A549 (cell line): ENCODE data around the gene RNU4-1. TPM values are rescaled to one million over a fixed set of nuclear protein-coding genes. Genes with fewer than 3 reads are reported as not detected.

Source experiments
- ATAC-seq, 2 experiments: fragments of 200-7000 bp in 1 of 2; fragments of >200 bp in 1 of 2; cut with Nextera tagmentation in 1 of 2; cut with Tn5 transposase in 1 of 2; 3 replicates each; pipeline versions ENCODE4 v1.8.0 to v1.9.1; 2018 to 2020; ENCODE audit warnings: mild to moderate bottlenecking in 1 of 2, moderate library complexity in 1 of 2
- CTCF ChIA-PET: fragments of 300-600 bp; sonication (Branson Sonifier 250); formaldehyde crosslinking; extraction: SDS; loops from one replicate; lab custom pipeline; 2021; ENCODE audit warnings: antibody characterized with exemption, inconsistent platforms; lab: Yijun Ruan, JAX
- POLR2A ChIA-PET: fragments of 350-600 bp; formaldehyde crosslinking; extraction: SDS; loops from one replicate; lab custom pipeline; 2021; ENCODE audit warnings: antibody characterized with exemption, inconsistent platforms; lab: Yijun Ruan, JAX
- DNase-seq, 2 experiments: peaks; one replicate each; pipeline versions ENCODE4 v3.0.0 to v3.0.0-alpha.2; 2011 to 2016; ENCODE audit warnings: low read depth in 1 of 2, low spot score in 1 of 2
- FAIRE-seq: peaks from 2 replicates; lab custom pipeline; 2011; peaks lifted over from hg19 to GRCh38; lab: Jason Lieb, UNC
- H3K27ac ChIP-seq, 2 experiments: fragments of >200 bp; sonication (Bioruptor Twin); formaldehyde crosslinking; 3 replicates each; pipeline ENCODE4 v1.5.1; 2016 to 2017
- H3K4me1 ChIP-seq: fragments of >200 bp; sonication (Bioruptor Twin); formaldehyde crosslinking; 3 replicates; pipeline ENCODE4 v1.6.1; 2016
- H3K4me2 ChIP-seq: fragments of >200 bp; sonication (Bioruptor Twin); formaldehyde crosslinking; 3 replicates; pipeline ENCODE4 v1.6.1; 2016
- H3K4me3 ChIP-seq: fragments of >200 bp; sonication (Bioruptor Twin); formaldehyde crosslinking; 3 replicates; pipeline ENCODE4 v1.5.1; 2016
- H3K9me3 ChIP-seq: fragments of >200 bp; sonication (Bioruptor Twin); formaldehyde crosslinking; 3 replicates; pipeline ENCODE4 v1.6.1; 2016
- ATOH8 ChIP-seq: fragments of 250-450 bp; sonication (Bioruptor Pico); IDR thresholded peaks from 2 replicates; pipeline ENCODE4 v1.5.0; 2020; ENCODE audit warnings: low read depth, mild to moderate bottlenecking, moderate library complexity
- BCL3 ChIP-seq: fragments of >200 bp; sonication (Bioruptor Twin); formaldehyde crosslinking; IDR thresholded peaks from 3 replicates; pipeline ENCODE4 v1.6.1; 2016
- BHLHE40 ChIP-seq: IDR thresholded peaks from 2 replicates; pipeline ENCODE4 v1.6.1; 2012; ENCODE audit warnings: low read depth, low read length, inconsistent platforms
- CBX8 ChIP-seq: fragments of 200-600 bp; sonication (generic); IDR thresholded peaks from 2 replicates; pipeline ENCODE4 v1.6.1; 2016
- CHD2 ChIP-seq: fragments of 150-350 bp; IDR thresholded peaks from 2 replicates; pipeline ENCODE4 v1.6.1; 2014; ENCODE audit warnings: low read length; ENCODE audit not compliant: partially characterized antibody
- ESRRA ChIP-seq: fragments of 150-350 bp; IDR thresholded peaks from 2 replicates; pipeline ENCODE4 v1.6.1; 2014; ENCODE audit warnings: mild to moderate bottlenecking, low read length, borderline replicate concordance
- FOSB ChIP-seq: fragments of 250-450 bp; sonication (Bioruptor Pico); IDR thresholded peaks from 2 replicates; pipeline ENCODE4 v1.5.0; 2020; ENCODE audit warnings: mild to moderate bottlenecking, moderate library complexity
- FOSL2 ChIP-seq, 2 experiments: fragments of 450-650 bp in 1 of 2; fragments of >200 bp in 1 of 2; sonication (Bioruptor Twin) in 1 of 2; formaldehyde crosslinking; IDR thresholded peaks; 2 replicates each; pipeline versions ENCODE4 v1.5.0 to v1.6.1; 2016 to 2020; ENCODE audit warnings: mild to moderate bottlenecking in 1 of 2, moderate library complexity in 1 of 2
- FOXS1 ChIP-seq: fragments of 250-450 bp; sonication (Bioruptor Pico); IDR thresholded peaks from 2 replicates; pipeline ENCODE4 v1.5.0; 2020; ENCODE audit warnings: mild to moderate bottlenecking, moderate library complexity
- GATA3 ChIP-seq: IDR thresholded peaks from 2 replicates; pipeline ENCODE4 v1.6.1; 2012; ENCODE audit warnings: borderline replicate concordance
- HMGXB4 ChIP-seq: fragments of 250-450 bp; sonication (Bioruptor Pico); IDR thresholded peaks from 2 replicates; pipeline ENCODE4 v1.5.0; 2021; ENCODE audit warnings: mild to moderate bottlenecking, moderate library complexity, borderline replicate concordance
- HOXA7 ChIP-seq: fragments of 250-450 bp; sonication (Bioruptor Pico); IDR thresholded peaks from 2 replicates; pipeline ENCODE4 v1.5.0; 2020; ENCODE audit warnings: mild to moderate bottlenecking, moderate library complexity
- HOXB5 ChIP-seq: fragments of 250-450 bp; sonication (Bioruptor Pico); IDR thresholded peaks from 2 replicates; pipeline ENCODE4 v1.5.0; 2020; ENCODE audit warnings: mild to moderate bottlenecking, moderate library complexity
- JUN ChIP-seq, 2 experiments: fragments of >200 bp; sonication (Bioruptor Twin); formaldehyde crosslinking; IDR thresholded peaks; 2 replicates in 1 of 2; 3 replicates in 1 of 2; pipeline ENCODE4 v1.6.1; 2016 to 2017
- MAFK ChIP-seq: fragments of 450-650 bp; IDR thresholded peaks from 2 replicates; pipeline ENCODE4 v1.6.1; 2014; ENCODE audit not compliant: partially characterized antibody
- MAX ChIP-seq: IDR thresholded peaks from 2 replicates; pipeline ENCODE4 v1.6.1; 2012
- MAZ ChIP-seq: fragments of 150-350 bp; IDR thresholded peaks from 2 replicates; pipeline ENCODE4 v1.6.1; 2014; ENCODE audit warnings: antibody characterized with exemption, low read depth, low read length, borderline replicate concordance
- MYC ChIP-seq: IDR thresholded peaks from 2 replicates; pipeline ENCODE4 v1.6.1; 2012; ENCODE audit warnings: mild to moderate bottlenecking, inconsistent platforms, low read length, improper control_type of control experiment, borderline replicate concordance
- NFE2L2 ChIP-seq: fragments of 150-350 bp; conservative IDR thresholded peaks from 2 replicates; pipeline ENCODE4 v1.6.1; 2014; ENCODE audit warnings: low read length
- PBX3 ChIP-seq: IDR thresholded peaks from 2 replicates; pipeline ENCODE4 v1.6.1; 2012
- PHF8 ChIP-seq: fragments of 200-600 bp; sonication (generic); IDR thresholded peaks from 2 replicates; pipeline ENCODE4 v1.6.1; 2016; ENCODE audit warnings: low read depth, mild to moderate bottlenecking, antibody characterized with exemption, moderate library complexity, borderline replicate concordance
- POLR2A ChIP-seq: IDR thresholded peaks from 2 replicates; pipeline ENCODE4 v1.6.1; 2012; ENCODE audit warnings: mild to moderate bottlenecking, low read length
- RARB ChIP-seq: fragments of 250-450 bp; sonication (Bioruptor Pico); IDR thresholded peaks from 2 replicates; pipeline ENCODE4 v1.8.0; 2021; ENCODE audit warnings: mild to moderate bottlenecking, moderate library complexity
- REST ChIP-seq: fragments of 200-600 bp; sonication (generic); IDR thresholded peaks from 2 replicates; pipeline ENCODE4 v1.6.1; 2016; ENCODE audit warnings: antibody characterized with exemption, mild to moderate bottlenecking, moderate library complexity
- RNF2 ChIP-seq: fragments of 200-600 bp; sonication (generic); IDR thresholded peaks from 2 replicates; pipeline ENCODE4 v1.6.1; 2016; ENCODE audit warnings: low read depth, mild to moderate bottlenecking, antibody characterized with exemption, moderate library complexity, borderline replicate concordance
- SMC3 ChIP-seq: fragments of >200 bp; sonication (Bioruptor Twin); formaldehyde crosslinking; IDR thresholded peaks from 3 replicates; pipeline ENCODE4 v1.6.1; 2018; ENCODE audit warnings: inconsistent platforms
- TFCP2L1 ChIP-seq: fragments of 250-450 bp; sonication (Bioruptor Pico); IDR thresholded peaks from 2 replicates; pipeline ENCODE4 v1.5.0; 2021; ENCODE audit warnings: mild to moderate bottlenecking
- TP53 ChIP-seq: fragments of 250-450 bp; sonication (Bioruptor Pico); IDR thresholded peaks from 2 replicates; pipeline ENCODE4 v1.5.0; 2021; ENCODE audit warnings: mild to moderate bottlenecking, moderate library complexity
- ZFP36 ChIP-seq: fragments of 450-650 bp; IDR thresholded peaks from 2 replicates; pipeline ENCODE4 v1.6.1; 2014; ENCODE audit warnings: borderline replicate concordance; ENCODE audit not compliant: partially characterized antibody
- WGBS: methylation state at CpG from one replicate; pipeline ENCODE4 v1.1.6; 2017; ENCODE audit errors: missing lambda C conversion rate; 5-methylcytosine and 5-hydroxymethylcytosine counted together
- polyA minus RNA-seq: library from RNA; depleted of rRNA, polyadenylated mRNA; stranded (reverse); fragments of >200 nt; gene quantifications from 2 replicates; pipeline ENCODE4 v1.2.3, GENCODE V29; 2011; rRNA and poly(A)+ RNA removed
- polyA plus RNA-seq, 4 experiments: library from polyadenylated mRNA; depleted of rRNA in 3 of 4; stranded (reverse); fragments of >200 nt; fragmentation: RNase III in 1 of 4; extraction: RNeasy Plus Mini Kit Qiagen cat#74134 plus additional on column Dnase treatment in 1 of 4; gene quantifications; 2 replicates in 3 of 4; 3 replicates in 1 of 4; pipeline ENCODE4 v1.2.3, GENCODE V29; 2011 to 2017

RNU4-1 gene
- polyA plus RNA-seq (2011; rRNA removed) (not detected in 2 replicates), polyA plus RNA-seq (2017; fragmentation: RNase III; extraction: RNeasy Plus Mini Kit Qiagen cat#74134 plus additional on column Dnase treatment) (not detected in 3 replicates), polyA minus RNA-seq (under 0.01 TPM in 2 replicates)
- not detected in 2 replicates for polyA plus RNA-seq (2012; cell fraction: cytosol; rRNA removed)
- not detected in 2 replicates for polyA plus RNA-seq (2012; cell fraction: nucleus; rRNA removed)

GRCh38 chr12:120292661-120293531, at the start of gene RNU4-1:
RNU4-1 (minus strand) TSS chr12:120293237.
- CTCF ChIA-PET: interaction anchor here (0.6 to 17.3 kb wide), 6 partner anchors 10 to 496 kb away, joined by 3 to 221 read pairs (median 14); partner anchors contain the start of genes PXN, RPLP0 and SIRT4
- peak; percentile 80 for FAIRE-seq
- no peaks in the 10 kb centered on the region for H3K9me3 ChIP-seq
- peaks cover 13% of the 10 kb centered on the region; the same call in 2 of the 3 replicates for H3K4me1 ChIP-seq
- DNase-seq: peak; percentile 59 to 96
- peak within 1 kb of the TSS; percentile 83 for H3K4me2 ChIP-seq
- POLR2A ChIA-PET: interaction anchor here (0.6 to 4.9 kb wide), 23 partner anchors 9 to 204 kb away, joined by 3 to 220 read pairs (median 5); partner anchors contain the start of genes COX6A1, PXN, RAB35 and RPLP0
- peak; percentile 57 to 66 for ATAC-seq
- peak within 1 kb of the TSS; percentile 91 to 96 for H3K27ac ChIP-seq
- H3K4me3 ChIP-seq: peak within 1 kb of the TSS; percentile 55
- under 1% methylated on average over 29 of the region's 29 CpGs for WGBS
- TF ChIP-seq JUN (IDR thresholded peaks at IDR 0.05): peak; percentile 100
- TF ChIP-seq RARB (CRISPR knock-in tag): peak; percentile 96
- TF ChIP-seq ZFP36: no peak
- peak; percentile 30 for TF ChIP-seq MAFK
- TF ChIP-seq REST: peak; percentile 79
- peak; percentile 96 for TF ChIP-seq POLR2A
- TF ChIP-seq HOXA7 (CRISPR knock-in tag): peak; percentile 98
- no peak for TF ChIP-seq FOSL2 (IDR thresholded peaks at IDR 0.05)
- peak; percentile 43 for TF ChIP-seq FOSL2 (CRISPR knock-in tag; IDR thresholded peaks at IDR 0.05)
- TF ChIP-seq RNF2: no peak
- no peak for TF ChIP-seq CBX8
- peak; percentile 85; the same call in 1 of the 2 replicates for TF ChIP-seq GATA3
- TF ChIP-seq PBX3: peak; percentile 94
- TF ChIP-seq ESRRA: no peak
- 0 out of 2 replicates have a peak, but pooled peaks have one; percentile 63 for TF ChIP-seq FOXS1 (CRISPR knock-in tag)
- TF ChIP-seq HMGXB4: 0 out of 2 replicates have a peak, but pooled peaks have one; percentile 33
- TF ChIP-seq MAZ: peak; percentile 67; the same call in 1 of the 2 replicates
- TF ChIP-seq SMC3: no peak
- peak; percentile 99 for TF ChIP-seq FOSB (CRISPR knock-in tag)
- TF ChIP-seq TFCP2L1 (CRISPR knock-in tag): peak; percentile 98
- 0 out of 2 replicates have a peak, but pooled peaks have one; percentile 8 for TF ChIP-seq PHF8
- TF ChIP-seq NFE2L2: no peak; the same call in 1 of the 2 replicates
- TF ChIP-seq CHD2: peak; percentile 63
- TF ChIP-seq ATOH8 (CRISPR knock-in tag): 0 out of 2 replicates have a peak, but pooled peaks have one; percentile 44
- TF ChIP-seq BHLHE40: 0 out of 2 replicates have a peak, but pooled peaks have one; percentile 6
- TF ChIP-seq BCL3: peak; percentile 100
- TF ChIP-seq HOXB5 (CRISPR knock-in tag): peak; percentile 84
- peak; percentile 96 for TF ChIP-seq TP53
- TF ChIP-seq MAX: peak; percentile 72; the same call in 1 of the 2 replicates
- no peak for TF ChIP-seq MYC
